Measurements from ENCODE around the gene CIDEC. TPM values are rescaled to one million over a fixed set of nuclear protein-coding genes. Genes with fewer than 3 reads are reported as not detected.

The CIDEC gene
- total and polyA plus RNA-seq, 2 experiments from 2014 or later = not detected

DNA sequence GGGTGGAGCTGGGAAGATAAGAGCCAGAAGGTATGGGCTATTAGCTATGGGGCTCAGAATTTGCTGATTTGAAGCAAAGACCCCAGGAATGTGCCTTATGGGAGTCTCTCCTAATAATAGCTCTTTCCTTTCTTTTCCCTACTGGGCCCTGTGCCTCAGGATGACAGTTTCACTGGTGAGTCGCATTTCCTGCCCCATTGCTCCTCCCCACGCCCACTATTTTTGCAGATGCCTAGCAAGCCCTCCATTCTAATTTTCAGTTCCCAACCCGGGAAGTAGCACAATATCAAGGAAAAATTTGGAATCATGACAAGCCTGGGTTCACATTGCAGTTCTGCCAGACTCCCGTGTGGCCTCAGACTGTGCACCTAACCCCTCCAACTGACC is 23.2 kb upstream of the CIDEC start:
- H3K27ac Mint-ChIP-seq = no peak overlapping the region
- H3K4me3 ChIP-seq = peak overlapping the region; percentile 42
- H3K79me2 ChIP-seq (replicated peaks; ENCODE audit: insufficient read depth) = no peaks in the 10 kb centered on the region
- TF ChIP-seq, protein P1, sequence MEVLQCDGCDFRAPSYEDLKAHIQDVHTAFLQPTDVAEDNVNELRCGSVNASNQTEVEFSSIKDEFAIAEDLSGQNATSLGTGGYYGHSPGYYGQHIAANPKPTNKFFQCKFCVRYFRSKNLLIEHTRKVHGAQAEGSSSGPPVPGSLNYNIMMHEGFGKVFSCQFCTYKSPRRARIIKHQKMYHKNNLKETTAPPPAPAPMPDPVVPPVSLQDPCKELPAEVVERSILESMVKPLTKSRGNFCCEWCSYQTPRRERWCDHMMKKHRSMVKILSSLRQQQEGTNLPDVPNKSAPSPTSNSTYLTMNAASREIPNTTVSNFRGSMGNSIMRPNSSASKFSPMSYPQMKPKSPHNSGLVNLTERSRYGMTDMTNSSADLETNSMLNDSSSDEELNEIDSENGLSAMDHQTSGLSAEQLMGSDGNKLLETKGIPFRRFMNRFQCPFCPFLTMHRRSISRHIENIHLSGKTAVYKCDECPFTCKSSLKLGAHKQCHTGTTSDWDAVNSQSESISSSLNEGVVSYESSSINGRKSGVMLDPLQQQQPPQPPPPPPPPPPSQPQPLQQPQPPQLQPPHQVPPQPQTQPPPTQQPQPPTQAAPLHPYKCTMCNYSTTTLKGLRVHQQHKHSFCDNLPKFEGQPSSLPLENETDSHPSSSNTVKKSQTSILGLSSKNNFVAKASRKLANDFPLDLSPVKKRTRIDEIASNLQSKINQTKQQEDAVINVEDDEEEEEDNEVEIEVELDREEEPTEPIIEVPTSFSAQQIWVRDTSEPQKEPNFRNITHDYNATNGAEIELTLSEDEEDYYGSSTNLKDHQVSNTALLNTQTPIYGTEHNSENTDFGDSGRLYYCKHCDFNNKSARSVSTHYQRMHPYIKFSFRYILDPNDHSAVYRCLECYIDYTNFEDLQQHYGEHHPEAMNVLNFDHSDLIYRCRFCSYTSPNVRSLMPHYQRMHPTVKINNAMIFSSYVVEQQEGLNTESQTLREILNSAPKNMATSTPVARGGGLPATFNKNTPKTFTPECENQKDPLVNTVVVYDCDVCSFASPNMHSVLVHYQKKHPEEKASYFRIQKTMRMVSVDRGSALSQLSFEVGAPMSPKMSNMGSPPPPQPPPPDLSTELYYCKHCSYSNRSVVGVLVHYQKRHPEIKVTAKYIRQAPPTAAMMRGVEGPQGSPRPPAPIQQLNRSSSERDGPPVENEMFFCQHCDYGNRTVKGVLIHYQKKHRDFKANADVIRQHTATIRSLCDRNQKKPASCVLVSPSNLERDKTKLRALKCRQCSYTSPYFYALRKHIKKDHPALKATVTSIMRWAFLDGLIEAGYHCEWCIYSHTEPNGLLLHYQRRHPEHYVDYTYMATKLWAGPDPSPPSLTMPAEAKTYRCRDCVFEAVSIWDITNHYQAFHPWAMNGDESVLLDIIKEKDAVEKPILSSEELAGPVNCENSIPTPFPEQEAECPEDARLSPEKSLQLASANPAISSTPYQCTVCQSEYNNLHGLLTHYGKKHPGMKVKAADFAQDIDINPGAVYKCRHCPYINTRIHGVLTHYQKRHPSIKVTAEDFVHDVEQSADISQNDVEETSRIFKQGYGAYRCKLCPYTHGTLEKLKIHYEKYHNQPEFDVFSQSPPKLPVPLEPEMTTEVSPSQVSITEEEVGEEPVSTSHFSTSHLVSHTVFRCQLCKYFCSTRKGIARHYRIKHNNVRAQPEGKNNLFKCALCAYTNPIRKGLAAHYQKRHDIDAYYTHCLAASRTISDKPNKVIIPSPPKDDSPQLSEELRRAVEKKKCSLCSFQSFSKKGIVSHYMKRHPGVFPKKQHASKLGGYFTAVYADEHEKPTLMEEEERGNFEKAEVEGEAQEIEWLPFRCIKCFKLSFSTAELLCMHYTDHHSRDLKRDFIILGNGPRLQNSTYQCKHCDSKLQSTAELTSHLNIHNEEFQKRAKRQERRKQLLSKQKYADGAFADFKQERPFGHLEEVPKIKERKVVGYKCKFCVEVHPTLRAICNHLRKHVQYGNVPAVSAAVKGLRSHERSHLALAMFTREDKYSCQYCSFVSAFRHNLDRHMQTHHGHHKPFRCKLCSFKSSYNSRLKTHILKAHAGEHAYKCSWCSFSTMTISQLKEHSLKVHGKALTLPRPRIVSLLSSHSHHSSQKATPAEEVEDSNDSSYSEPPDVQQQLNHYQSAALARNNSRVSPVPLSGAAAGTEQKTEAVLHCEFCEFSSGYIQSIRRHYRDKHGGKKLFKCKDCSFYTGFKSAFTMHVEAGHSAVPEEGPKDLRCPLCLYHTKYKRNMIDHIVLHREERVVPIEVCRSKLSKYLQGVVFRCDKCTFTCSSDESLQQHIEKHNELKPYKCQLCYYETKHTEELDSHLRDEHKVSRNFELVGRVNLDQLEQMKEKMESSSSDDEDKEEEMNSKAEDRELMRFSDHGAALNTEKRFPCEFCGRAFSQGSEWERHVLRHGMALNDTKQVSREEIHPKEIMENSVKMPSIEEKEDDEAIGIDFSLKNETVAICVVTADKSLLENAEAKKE (CRISPR knock-in tag; IDR thresholded peaks at IDR 0.05) = no peak
- TF ChIP-seq ZNF114 (CRISPR knock-in tag; IDR thresholded peaks at IDR 0.05) (no peak), POLR2AphosphoS5 (IDR thresholded peaks at IDR 0.05; ENCODE audit: low read depth) (no peak), STAT1 (IDR thresholded peaks at IDR 0.05; ENCODE audit: unreplicated experiment) (no peak), JUNB (IDR thresholded peaks at IDR 0.05; ENCODE audit: unreplicated experiment) (no peak)
- H3K4me1 Mint-ChIP-seq = peaks cover 20% of the 10 kb centered on the region
- no peaks in the 10 kb centered on the region; the same call in 2 of the 3 replicates for H3K36me3 Mint-ChIP-seq (ENCODE audit: low read depth)
- no peak for DNase-seq (ENCODE audit: low spot score)
- H2AFZ ChIP-seq = peak overlapping the region; percentile 99
- H3K4me3 Mint-ChIP-seq = peak overlapping the region; percentile 35; the same call in 2 of the 3 replicates
- H3K36me3 ChIP-seq (ENCODE audit: insufficient read depth) = no peaks in the 10 kb centered on the region
- H3F3A ChIP-seq (replicated peaks; ENCODE audit: low read depth) = no peaks in the 10 kb centered on the region
- no peaks in the 10 kb centered on the region for H3K9me3 Mint-ChIP-seq
- H3K4me2 ChIP-seq = peak overlapping the region; percentile 71
- no peak for ATAC-seq
- peaks cover 17% of the 10 kb centered on the region for H3K4me1 ChIP-seq (ENCODE audit: insufficient read depth)
- H4K20me1 ChIP-seq (replicated peaks; ENCODE audit: insufficient read depth) = no peaks in the 10 kb centered on the region
- no peak overlapping the region for H3K27ac ChIP-seq (ENCODE audit: low read depth)
- peaks cover 13% of the 10 kb centered on the region for H3K27me3 Mint-ChIP-seq (ENCODE audit: insufficient read depth, low read depth, poor library complexity)
- no peaks in the 10 kb centered on the region for H3K27me3 ChIP-seq (ENCODE audit: insufficient read depth)
- H3K9me2 ChIP-seq (ENCODE audit: insufficient read depth) = no peaks in the 10 kb centered on the region

All from GM23338 (cell line).